HL-60 (cell line): Measurements from ENCODE around the gene RXFP3.

Source experiments
- DNase-seq, 2 experiments: peaks; one replicate each; pipeline ENCODE4 v3.0.0-alpha.2; 2010 to 2020; ENCODE audit warnings: low read depth in 1 of 2, low spot score in 1 of 2
- H3K27ac ChIP-seq: fragments of 250-450 bp; sonication (Bioruptor Pico); replicated peaks from 2 replicates; pipeline ENCODE4 v1.5.1; 2020; ENCODE audit warnings: mild to moderate bottlenecking, moderate library complexity
- H3K27me3 ChIP-seq: fragments of 250-450 bp; sonication (Bioruptor Pico); 2 replicates; pipeline ENCODE4 v1.5.1; 2021; ENCODE audit warnings: mild to moderate bottlenecking, moderate library complexity; ENCODE audit not compliant: insufficient read depth, poor library complexity, severe bottlenecking
- H3K4me3 ChIP-seq: replicated peaks from 2 replicates; pipeline ENCODE4 v1.5.1; 2011; ENCODE audit warnings: mild to moderate bottlenecking, control low read depth, low read length; ENCODE audit not compliant: insufficient read depth
- GABPA ChIP-seq: IDR thresholded peaks from 2 replicates; pipeline ENCODE4 v1.6.1; 2012; ENCODE audit warnings: low read depth
- POLR2AphosphoS5 ChIP-seq: IDR thresholded peaks from 2 replicates; pipeline ENCODE4 v1.6.1; 2012; ENCODE audit warnings: low read depth
- SPI1 ChIP-seq: IDR thresholded peaks from 2 replicates; pipeline ENCODE4 v1.6.1; 2012; ENCODE audit warnings: low read depth, mild to moderate bottlenecking, borderline replicate concordance
- TF ChIP-seq, protein P1 (sequence below): IDR thresholded peaks from 2 replicates; pipeline ENCODE4 v1.6.1; 2012; ENCODE audit warnings: low read depth; ENCODE audit not compliant: insufficient replicate concordance
- TF ChIP-seq, protein P2 (sequence below): IDR thresholded peaks from one replicate; pipeline ENCODE4 v1.5.1; 2011; ENCODE audit warnings: low read length, control low read depth, inconsistent platforms; ENCODE audit not compliant: insufficient read depth

The RXFP3 gene

DNA sequence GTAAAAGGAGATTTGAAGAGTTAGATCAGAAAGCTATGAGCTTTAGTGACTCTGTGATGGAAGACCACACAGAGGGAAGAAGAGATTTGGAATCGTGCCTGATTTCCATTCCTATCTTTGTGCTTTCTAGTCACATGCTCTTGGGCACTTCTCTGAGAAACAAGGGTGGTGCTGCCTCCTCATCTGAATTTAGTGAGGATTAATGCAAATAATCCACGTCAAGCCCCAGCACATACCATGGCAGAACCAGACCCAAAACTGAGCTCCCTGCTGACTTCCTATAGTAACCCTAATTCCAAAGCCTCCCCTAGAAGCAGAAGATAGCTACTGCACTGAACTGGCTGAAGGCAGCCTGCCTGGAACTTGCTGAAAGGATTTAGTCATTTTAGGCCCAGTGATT is 30.6 kb downstream of the RXFP3 start:
- TF ChIP-seq, protein P1, sequence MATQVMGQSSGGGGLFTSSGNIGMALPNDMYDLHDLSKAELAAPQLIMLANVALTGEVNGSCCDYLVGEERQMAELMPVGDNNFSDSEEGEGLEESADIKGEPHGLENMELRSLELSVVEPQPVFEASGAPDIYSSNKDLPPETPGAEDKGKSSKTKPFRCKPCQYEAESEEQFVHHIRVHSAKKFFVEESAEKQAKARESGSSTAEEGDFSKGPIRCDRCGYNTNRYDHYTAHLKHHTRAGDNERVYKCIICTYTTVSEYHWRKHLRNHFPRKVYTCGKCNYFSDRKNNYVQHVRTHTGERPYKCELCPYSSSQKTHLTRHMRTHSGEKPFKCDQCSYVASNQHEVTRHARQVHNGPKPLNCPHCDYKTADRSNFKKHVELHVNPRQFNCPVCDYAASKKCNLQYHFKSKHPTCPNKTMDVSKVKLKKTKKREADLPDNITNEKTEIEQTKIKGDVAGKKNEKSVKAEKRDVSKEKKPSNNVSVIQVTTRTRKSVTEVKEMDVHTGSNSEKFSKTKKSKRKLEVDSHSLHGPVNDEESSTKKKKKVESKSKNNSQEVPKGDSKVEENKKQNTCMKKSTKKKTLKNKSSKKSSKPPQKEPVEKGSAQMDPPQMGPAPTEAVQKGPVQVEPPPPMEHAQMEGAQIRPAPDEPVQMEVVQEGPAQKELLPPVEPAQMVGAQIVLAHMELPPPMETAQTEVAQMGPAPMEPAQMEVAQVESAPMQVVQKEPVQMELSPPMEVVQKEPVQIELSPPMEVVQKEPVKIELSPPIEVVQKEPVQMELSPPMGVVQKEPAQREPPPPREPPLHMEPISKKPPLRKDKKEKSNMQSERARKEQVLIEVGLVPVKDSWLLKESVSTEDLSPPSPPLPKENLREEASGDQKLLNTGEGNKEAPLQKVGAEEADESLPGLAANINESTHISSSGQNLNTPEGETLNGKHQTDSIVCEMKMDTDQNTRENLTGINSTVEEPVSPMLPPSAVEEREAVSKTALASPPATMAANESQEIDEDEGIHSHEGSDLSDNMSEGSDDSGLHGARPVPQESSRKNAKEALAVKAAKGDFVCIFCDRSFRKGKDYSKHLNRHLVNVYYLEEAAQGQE = no peak
- TF ChIP-seq GABPA (no peak), SPI1 (no peak), POLR2AphosphoS5 (no peak)
- TF ChIP-seq, protein P2, sequence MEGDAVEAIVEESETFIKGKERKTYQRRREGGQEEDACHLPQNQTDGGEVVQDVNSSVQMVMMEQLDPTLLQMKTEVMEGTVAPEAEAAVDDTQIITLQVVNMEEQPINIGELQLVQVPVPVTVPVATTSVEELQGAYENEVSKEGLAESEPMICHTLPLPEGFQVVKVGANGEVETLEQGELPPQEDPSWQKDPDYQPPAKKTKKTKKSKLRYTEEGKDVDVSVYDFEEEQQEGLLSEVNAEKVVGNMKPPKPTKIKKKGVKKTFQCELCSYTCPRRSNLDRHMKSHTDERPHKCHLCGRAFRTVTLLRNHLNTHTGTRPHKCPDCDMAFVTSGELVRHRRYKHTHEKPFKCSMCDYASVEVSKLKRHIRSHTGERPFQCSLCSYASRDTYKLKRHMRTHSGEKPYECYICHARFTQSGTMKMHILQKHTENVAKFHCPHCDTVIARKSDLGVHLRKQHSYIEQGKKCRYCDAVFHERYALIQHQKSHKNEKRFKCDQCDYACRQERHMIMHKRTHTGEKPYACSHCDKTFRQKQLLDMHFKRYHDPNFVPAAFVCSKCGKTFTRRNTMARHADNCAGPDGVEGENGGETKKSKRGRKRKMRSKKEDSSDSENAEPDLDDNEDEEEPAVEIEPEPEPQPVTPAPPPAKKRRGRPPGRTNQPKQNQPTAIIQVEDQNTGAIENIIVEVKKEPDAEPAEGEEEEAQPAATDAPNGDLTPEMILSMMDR = no peak
- H3K27me3 ChIP-seq = no peaks in the 10 kb centered on the region
- DNase-seq = no peak
- no peak overlapping the region for H3K27ac ChIP-seq
- H3K4me3 ChIP-seq = no peak overlapping the region

DNA sequence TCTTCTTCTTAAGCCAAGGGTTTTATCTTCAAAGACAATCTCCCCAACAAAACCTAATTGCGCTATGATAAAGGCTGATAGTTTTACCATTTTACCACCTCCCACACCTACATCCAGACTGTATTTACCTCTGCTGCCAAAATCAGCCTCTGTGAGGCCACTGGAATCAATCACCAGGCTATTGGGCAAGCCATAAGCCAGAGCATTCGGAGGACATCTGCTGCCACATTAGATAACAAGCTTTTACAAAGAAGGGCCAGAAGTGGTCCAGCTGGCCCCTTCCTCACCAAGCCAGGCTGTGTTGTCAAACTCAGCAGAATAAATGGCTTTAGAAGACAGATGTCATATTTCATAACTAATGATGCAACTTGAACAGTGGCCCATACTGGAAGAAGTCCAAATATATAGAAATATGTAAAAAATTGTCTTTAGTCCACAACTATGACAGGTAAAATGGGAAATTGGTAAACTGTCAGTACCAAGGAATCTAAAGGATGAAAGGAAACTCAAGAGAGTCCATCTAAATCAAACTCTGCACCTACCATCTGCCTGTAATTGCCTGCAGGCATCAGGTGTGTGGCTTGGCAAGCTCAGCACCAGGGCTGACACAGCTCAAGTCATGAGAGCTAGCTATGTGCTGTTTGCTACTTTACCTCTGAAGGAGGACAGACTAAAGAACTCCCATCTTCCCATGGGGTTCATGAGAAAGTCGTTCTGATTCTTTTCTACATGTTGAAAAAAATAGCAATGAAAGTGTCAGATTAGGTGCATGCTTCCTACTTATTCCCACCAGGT is 32.2 kb downstream of the RXFP3 start:
- DNase-seq = no peak
- TF ChIP-seq GABPA (no peak), POLR2AphosphoS5 (no peak), SPI1 (no peak)
- TF ChIP-seq, protein P2 = no peak
- TF ChIP-seq, protein P1 = no peak
- no peak overlapping the region for H3K4me3 ChIP-seq
- H3K27ac ChIP-seq = no peak overlapping the region
- no peaks in the 10 kb centered on the region for H3K27me3 ChIP-seq

DNA sequence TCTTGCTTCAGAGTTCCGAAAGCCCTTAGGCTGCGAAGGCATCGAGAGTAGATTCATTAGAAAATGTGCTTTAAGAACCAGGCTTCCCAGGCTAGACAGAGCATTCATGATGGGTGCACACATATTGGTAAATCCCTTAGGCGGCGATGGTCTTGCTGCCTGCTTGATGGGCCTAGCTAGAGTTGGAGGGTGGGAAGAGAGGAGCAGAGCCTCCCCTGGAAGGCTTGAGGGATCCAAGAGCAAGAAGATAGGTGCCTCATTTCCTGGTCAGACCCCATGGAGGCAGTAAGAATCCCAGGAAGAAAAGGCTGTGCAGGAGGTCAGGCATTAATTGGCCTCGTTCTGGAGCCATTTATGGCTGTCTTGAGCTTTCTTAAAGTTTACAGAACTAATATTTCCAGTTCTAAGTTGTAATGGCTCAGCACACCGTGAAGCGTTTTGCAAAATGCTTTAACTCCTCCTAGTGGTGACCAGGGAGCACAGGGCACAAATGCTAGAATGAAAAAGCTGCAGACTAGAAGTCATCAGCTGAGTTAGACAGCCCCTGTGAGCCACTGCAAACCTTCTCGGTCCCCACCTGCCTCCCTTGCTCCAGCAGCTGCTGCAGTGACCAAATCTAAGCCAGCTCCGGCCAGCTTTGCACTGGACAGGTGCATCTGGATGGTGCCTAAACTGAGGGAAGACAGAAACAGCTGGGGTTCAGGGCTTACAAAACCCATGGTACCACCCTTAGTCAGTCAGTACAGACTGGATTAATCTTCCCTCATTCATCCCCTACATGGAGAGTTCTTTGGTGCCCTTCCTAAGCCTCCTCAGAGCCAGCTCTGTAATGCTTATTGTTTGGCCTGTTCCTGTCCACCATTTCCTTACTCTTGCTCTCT is 33.6 kb downstream of the RXFP3 start:
- no peaks in the 10 kb centered on the region for H3K27me3 ChIP-seq
- DNase-seq = peak in 1 of 2 experiments; percentile 8
- no peak overlapping the region for H3K4me3 ChIP-seq
- TF ChIP-seq GABPA (no peak), POLR2AphosphoS5 (no peak), SPI1 (no peak)
- TF ChIP-seq, protein P1 = no peak
- TF ChIP-seq, protein P2 = peak; percentile 54
- no peak overlapping the region for H3K27ac ChIP-seq
